Neuron (in vitro differentiated cells): Measurements from ENCODE around the gene TBC1D9.
A peak's percentile ranks its signal among the peaks of the same experiment; 100 is the strongest.
"Not testable (repeated sequence)": the region's sequence is repeated elsewhere in the genome, so short reads cannot be mapped to it uniquely, and the experiment has no call there.

ENCODE experiments used
- H2AFZ ChIP-seq: one replicate; pipeline ENCODE4 v1.6.1; 2013; ENCODE audit warnings: low read depth, mild to moderate bottlenecking, inconsistent platforms, low read length, moderate library complexity
- H3K27me3 ChIP-seq: one replicate; pipeline ENCODE4 v1.6.1; 2013; ENCODE audit warnings: low read length; ENCODE audit not compliant: insufficient read depth
- H3K36me3 ChIP-seq: one replicate; pipeline ENCODE4 v1.6.1; 2013; ENCODE audit warnings: low read length; ENCODE audit not compliant: insufficient read depth
- H3K4me1 ChIP-seq: one replicate; pipeline ENCODE4 v1.6.1; 2013; ENCODE audit warnings: low read length; ENCODE audit not compliant: insufficient read depth
- H3K4me3 ChIP-seq: 2 replicates; pipeline ENCODE4 v1.5.1; 2013; ENCODE audit warnings: mild to moderate bottlenecking, low read length, moderate library complexity
- H3K9me3 ChIP-seq: one replicate; pipeline ENCODE4 v1.6.1; 2013; ENCODE audit warnings: low read length

The TBC1D9 gene

DNA sequence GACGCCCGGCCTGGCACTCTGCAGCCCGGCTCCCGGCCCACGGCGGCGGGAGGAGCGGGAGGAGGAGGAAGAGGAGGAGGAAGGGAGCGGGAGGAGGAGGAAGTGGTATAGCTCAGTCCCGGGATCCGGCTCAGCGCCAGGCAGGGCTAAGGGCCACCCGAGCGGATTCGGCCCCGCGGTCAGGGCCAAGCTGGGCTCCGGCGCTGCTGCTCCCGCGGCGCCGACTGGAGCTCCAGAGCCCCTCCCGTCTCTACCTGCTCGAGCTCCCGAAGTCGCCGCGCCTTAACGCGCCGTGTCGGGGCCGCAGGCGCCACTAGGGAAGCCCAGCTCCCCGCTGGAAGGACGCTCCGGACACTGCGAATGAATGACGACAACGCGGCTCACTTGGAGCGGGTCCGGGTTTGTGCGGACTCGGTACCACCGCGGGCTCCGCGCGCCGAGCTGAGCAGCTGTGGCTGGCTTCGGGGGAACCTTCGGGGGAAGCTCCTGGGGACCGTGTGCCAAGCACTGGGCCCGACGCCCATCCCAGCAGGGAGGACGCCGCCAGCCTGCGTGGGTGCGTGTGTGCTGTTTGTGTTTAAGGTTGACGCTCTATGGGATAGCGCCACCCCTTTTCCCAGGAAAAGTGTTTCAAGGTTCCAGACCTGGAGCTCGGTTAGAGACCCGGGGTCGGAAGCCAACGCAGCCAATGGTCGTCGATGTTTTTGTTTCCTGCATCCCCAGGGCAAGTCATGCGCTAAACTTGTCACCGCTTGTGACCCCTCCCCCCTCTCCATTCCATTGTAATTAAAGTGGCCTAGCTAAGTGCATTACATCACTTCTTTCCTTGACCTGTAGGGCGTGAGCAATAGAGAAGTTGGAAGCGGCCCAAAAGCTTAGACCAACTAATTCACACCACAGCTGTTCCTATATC, at the start of gene TBC1D9:
Gene TBC1D9 (minus strand): TSS at position 67 of the 913 bp plus-strand sequence. CDS start 340 bp downstream, outside the sequence.
- no peaks in the 10 kb centered on the region for H3K27me3 ChIP-seq
- H3K9me3 ChIP-seq: no peaks in the 10 kb centered on the region
- peak within 1 kb of the TSS; percentile 95 for H2AFZ ChIP-seq
- peaks cover 4% of the 10 kb centered on the region for H3K36me3 ChIP-seq
- H3K4me3 ChIP-seq: peak within 1 kb of the TSS; percentile 85
- peaks cover 11% of the 10 kb centered on the region for H3K4me1 ChIP-seq

DNA sequence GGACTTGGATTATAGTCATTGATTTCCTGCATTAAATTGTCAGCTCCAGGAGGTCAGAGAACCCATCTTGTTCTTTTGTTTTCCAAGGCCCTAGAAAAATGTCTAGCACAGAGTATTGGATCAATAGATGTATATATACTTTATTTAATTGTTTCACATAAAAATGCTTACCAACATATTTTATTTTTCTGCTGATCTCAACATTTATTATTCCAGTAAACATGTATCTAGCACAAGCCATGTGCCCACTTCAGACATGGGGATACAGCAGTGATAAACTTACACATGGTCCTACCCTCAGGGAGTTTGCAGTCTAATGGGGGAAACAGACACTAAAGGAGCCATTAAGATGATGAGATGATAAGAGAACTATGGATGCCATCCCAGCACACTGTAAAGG, 49.1 kb upstream of the TBC1D9 start:
- no peaks in the 10 kb centered on the region for H3K4me1 ChIP-seq
- H3K9me3 ChIP-seq: no peaks in the 10 kb centered on the region

DNA sequence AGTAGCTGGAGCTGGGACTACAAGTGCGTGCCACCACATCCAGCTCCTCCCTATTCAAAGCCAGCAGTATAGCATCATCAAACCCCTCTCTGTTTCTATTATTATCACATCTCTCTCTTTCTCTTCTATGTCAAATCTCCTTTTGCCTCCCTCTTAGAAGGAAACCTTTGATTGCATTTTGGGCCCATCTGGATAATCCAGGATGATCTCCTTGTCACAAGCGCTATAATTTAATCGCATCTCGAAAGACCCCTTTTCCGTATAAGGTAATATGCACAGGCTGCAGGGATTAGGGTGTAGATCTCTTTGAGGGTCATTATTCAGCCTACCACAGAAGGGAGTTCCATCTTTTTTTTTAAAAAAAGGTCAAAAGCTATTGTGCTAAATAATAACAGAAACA, 46.4 kb upstream of the TBC1D9 start:
- no peaks in the 10 kb centered on the region for H3K27me3 ChIP-seq
- no peaks in the 10 kb centered on the region for H3K9me3 ChIP-seq
- no peaks in the 10 kb centered on the region for H3K4me1 ChIP-seq
- no peaks in the 10 kb centered on the region for H3K36me3 ChIP-seq
- H3K4me3 ChIP-seq: no peak overlapping the region
- no peak overlapping the region for H2AFZ ChIP-seq

More for the DNA sequence above, 49.1 kb upstream of the TBC1D9 start:
- Histone ChIP-seq H3K4me3 (no peak overlapping the region), H3K36me3 (no peaks in the 10 kb centered on the region), H2AFZ (no peak overlapping the region), H3K27me3 (no peaks in the 10 kb centered on the region)

DNA sequence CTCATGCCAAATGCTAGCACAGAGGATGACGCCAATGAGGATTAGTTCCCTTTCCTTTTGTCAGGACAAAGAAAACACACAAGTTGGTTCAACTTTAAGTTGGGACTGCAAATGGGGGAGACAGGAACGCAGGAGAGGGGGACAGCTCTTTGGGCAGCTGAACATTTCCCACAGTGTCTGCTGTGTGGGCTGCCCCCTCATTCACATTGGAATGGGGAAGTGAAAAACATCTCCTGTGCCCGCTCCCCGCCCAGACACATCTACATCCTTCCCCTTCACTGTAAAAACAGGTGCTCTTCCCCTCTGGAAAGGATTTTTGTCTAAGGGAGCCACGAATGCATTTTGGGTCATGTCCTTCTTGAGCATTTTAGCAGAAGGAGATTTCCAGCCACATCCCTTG, 44.5 kb upstream of the TBC1D9 start:
- Histone ChIP-seq H3K27me3 (no peaks in the 10 kb centered on the region), H3K4me3 (no peak overlapping the region), H3K4me1 (no peaks in the 10 kb centered on the region), H3K36me3 (no peaks in the 10 kb centered on the region), H3K9me3 (no peaks in the 10 kb centered on the region), H2AFZ (no peak overlapping the region)

DNA sequence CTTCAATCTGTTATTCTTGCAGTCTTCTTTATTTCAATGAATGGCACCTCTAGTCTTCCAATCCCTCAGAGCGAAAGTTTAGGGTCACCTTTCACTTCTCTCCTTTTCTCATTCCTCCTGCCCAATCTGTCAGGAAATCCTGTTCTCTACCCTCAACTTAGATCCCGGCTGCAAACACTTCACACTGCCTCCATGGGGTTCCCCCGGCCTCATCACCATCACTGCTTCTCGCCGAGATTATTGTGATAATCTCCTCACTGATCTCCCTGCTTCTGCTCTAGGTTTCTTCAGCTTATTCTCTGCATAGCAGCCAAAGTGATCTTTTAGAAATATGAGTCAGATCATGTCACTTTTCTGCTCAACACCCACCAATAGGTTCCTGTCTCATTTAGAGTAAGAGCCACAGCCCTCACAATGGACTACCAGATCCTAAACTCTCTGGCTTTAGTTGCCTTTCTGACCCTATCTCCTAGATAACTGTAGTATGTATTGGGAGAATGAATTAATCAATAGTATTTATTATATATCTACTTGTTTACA, 43.6 kb upstream of the TBC1D9 start:
- H3K4me1 ChIP-seq: no peaks in the 10 kb centered on the region
- H3K9me3 ChIP-seq: no peaks in the 10 kb centered on the region
- no peak overlapping the region for H2AFZ ChIP-seq
- H3K27me3 ChIP-seq: no peaks in the 10 kb centered on the region
- no peaks in the 10 kb centered on the region for H3K36me3 ChIP-seq
- H3K4me3 ChIP-seq: no peak overlapping the region

DNA sequence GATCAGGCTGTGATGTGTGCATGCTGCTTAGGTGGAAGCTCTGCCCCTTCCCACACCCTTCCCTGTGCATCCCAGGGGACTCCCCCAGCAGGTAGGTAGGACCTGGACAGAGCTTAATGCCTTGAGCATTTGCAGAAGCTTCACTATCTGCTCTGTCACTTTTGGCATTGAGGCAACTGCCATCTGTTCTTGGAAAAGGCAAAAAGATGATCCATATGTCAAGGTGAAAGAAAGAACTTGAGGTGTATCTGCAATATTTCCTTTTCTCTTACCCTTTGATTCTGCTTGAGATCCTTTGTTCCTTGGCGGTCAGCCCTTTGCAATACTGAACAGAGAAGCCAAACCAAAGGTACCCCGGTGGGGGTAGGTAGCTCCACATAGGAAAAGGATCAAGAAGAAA, 37.1 kb upstream of the TBC1D9 start:
- Histone ChIP-seq H3K36me3 (no peaks in the 10 kb centered on the region), H3K4me1 (no peaks in the 10 kb centered on the region), H3K27me3 (no peaks in the 10 kb centered on the region), H2AFZ (no peak overlapping the region), H3K9me3 (no peaks in the 10 kb centered on the region), H3K4me3 (no peak overlapping the region)

DNA sequence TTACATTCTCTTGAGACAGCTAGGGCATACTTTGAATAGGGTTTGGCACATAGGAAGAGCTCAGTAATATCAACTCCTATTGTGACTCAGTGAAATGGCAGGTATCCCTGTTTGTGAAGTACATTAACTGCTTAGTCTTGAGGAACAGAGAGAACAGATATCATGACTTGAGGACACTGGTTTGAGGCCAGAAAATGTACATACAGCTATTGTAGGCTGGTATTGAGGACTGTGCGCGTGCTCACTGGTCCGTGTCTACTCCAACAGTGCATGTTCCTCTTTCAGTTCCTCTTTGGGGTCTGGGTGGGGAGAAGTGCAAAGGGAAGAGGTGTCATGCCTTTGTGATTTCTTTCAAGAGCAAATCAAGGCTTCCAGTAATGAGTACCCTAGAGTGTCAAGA, 34.6 kb upstream of the TBC1D9 start:
- H3K4me3 ChIP-seq: no peak overlapping the region
- H3K4me1 ChIP-seq: no peaks in the 10 kb centered on the region
- no peaks in the 10 kb centered on the region for H3K36me3 ChIP-seq
- no peaks in the 10 kb centered on the region for H3K9me3 ChIP-seq
- H3K27me3 ChIP-seq: no peaks in the 10 kb centered on the region
- H2AFZ ChIP-seq: no peak overlapping the region

DNA sequence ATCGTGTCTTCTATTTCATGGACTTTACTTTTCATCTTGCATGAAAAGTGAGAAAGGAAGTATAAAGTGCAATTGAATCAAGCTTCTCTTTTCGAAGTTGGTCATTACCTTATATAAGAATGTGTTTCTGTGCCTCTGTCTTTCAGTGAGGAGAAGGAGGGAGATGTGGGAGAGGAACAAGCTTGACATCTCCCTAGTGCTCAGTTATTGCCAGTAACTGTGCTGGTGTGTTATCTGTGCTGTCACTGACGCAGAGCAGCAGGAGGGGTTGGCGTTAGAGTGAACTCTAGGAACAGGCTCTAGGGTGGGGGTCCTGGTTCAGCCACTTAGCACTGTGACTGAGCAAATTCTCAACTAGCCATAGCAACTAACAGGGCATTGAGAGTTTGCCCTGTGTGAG, 34.0 kb upstream of the TBC1D9 start:
- Histone ChIP-seq H3K36me3 (no peaks in the 10 kb centered on the region), H2AFZ (no peak overlapping the region), H3K27me3 (no peaks in the 10 kb centered on the region), H3K4me3 (no peak overlapping the region), H3K4me1 (no peaks in the 10 kb centered on the region), H3K9me3 (no peaks in the 10 kb centered on the region)

DNA sequence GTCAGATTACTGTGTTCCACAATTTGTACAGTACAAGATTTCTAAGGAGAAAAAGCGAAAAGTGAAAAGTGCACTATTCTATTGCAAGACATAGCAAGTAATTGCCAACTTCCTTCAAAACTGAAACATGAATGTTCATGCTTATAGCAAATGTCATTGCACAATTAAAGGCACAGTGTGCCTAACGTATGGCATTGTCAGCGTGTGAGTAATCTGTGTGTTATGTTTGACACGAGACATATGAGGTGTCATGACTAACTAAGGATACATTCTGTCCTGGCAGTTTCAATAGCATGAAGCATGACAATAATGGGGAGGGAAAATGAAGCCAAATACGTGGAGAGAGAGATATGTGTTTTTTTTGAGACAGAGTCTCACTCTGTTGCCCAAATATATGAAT, 33.6 kb upstream of the TBC1D9 start:
- Histone ChIP-seq H2AFZ (no peak overlapping the region), H3K9me3 (no peaks in the 10 kb centered on the region), H3K4me3 (no peak overlapping the region)

DNA sequence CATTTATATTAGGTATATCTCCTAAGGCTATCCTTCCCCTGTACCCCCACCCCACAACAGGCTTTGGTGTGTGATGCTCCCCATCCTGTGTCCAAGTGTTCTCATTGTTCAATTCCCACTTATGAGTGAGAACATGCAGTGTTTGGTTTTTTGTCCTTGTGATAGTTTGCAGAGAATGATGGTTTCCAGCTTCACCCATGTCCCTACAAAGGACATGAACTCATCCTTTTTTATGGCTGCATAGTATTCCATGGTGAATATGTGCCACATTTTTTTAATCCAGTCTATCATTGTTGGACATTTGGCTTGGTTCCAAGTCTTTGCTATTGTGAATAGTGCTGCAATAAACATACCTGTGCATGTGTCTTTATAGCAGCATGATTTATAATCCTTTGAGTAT, 26.6 kb upstream of the TBC1D9 start:
- not testable (repeated sequence) for H2AFZ ChIP-seq, H3K4me3 ChIP-seq, H3K36me3 ChIP-seq, H3K4me1 ChIP-seq, H3K9me3 ChIP-seq, H3K27me3 ChIP-seq

More for the DNA sequence above, 33.6 kb upstream of the TBC1D9 start:
- no peaks in the 10 kb centered on the region for H3K36me3 ChIP-seq
- no peaks in the 10 kb centered on the region for H3K4me1 ChIP-seq
- no peaks in the 10 kb centered on the region for H3K27me3 ChIP-seq

DNA sequence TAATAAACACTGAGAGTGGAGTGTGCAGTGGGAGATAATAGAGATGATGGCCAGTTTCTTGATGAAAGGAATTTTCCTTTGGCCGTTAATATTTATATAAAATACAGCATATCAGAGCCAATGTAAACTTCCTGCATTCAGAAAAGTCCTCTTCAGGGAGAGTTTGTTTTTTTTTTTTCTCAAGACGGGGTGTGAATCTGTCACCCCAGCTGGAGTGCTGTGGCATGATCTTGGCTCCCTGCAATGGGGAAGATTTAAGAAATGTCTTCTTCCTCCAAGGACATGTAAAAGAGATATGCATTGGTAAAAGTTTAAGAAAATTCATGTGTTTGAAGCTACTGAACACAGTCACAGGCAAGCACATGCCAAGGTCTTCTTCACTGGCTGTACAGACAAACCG, 25.4 kb upstream of the TBC1D9 start:
- Histone ChIP-seq H3K9me3 (no peaks in the 10 kb centered on the region), H3K27me3 (no peaks in the 10 kb centered on the region), H3K4me3 (no peak overlapping the region), H2AFZ (no peak overlapping the region), H3K36me3 (no peaks in the 10 kb centered on the region), H3K4me1 (no peaks in the 10 kb centered on the region)

DNA sequence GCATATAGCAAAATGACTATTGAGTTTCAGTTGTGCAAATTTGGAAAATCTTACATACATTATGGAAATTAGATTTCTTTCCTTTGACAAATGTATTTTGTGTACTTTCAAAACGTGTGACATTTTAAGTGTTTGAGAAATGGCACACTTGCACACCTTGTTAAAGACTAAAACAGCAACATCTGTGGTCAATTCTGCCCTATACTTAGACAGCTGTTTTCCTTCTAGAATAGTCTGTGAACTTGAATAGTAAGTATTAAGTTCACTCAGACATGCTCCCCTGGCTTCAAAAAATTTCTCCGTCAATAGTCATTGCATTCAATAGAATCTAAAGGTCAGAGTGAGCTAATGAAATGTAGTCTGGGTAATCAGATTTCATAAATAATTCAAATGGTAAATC, 21.7 kb upstream of the TBC1D9 start:
- Histone ChIP-seq H3K4me1 (no peaks in the 10 kb centered on the region), H3K9me3 (no peaks in the 10 kb centered on the region), H3K4me3 (no peak overlapping the region), H3K36me3 (no peaks in the 10 kb centered on the region), H2AFZ (no peak overlapping the region), H3K27me3 (no peaks in the 10 kb centered on the region)

DNA sequence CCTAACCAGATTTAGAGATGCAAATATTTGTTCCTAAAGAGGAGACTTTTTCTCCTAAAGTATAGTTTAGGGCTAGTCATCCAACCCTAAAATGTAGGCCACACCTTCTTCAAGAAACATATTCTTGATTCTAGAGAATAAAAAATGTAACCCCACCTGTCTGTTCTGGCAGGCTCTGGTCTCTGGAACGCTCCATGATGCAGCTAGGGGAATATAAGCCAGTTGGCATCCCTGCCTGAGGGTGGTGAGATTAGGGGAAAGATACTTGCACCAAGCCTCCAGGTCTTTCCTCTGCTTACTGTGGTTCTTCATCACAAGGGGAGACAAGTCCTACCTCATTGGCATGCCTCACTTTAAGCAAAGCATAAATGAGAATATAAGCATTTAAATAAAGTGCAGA, 21.2 kb upstream of the TBC1D9 start:
- H3K4me3 ChIP-seq: no peak overlapping the region
- H2AFZ ChIP-seq: no peak overlapping the region
- H3K27me3 ChIP-seq: no peaks in the 10 kb centered on the region
- no peaks in the 10 kb centered on the region for H3K4me1 ChIP-seq
- no peaks in the 10 kb centered on the region for H3K9me3 ChIP-seq
- H3K36me3 ChIP-seq: no peaks in the 10 kb centered on the region
